Mesenchymal stem cell (in vitro differentiated cells and primary cell): ENCODE measurements around the gene HOGA1.

Experiments
- DNase-seq: peaks from one replicate; pipeline ENCODE4 v3.0.0-alpha.2; 2013
- H2AFZ ChIP-seq: one replicate; pipeline ENCODE4 v1.6.1; 2013; ENCODE audit warnings: low read depth, mild to moderate bottlenecking, control low read depth, inconsistent platforms, low read length, moderate library complexity
- H2AK5ac ChIP-seq: 2 replicates; pipeline ENCODE4 v1.6.1; 2013; ENCODE audit warnings: low read length, moderate library complexity, mild to moderate bottlenecking, inconsistent platforms; ENCODE audit not compliant: severe bottlenecking
- H2BK120ac ChIP-seq: one replicate; pipeline ENCODE4 v1.6.1; 2013; ENCODE audit warnings: low read depth, mild to moderate bottlenecking, inconsistent platforms, low read length, moderate library complexity
- H2BK12ac ChIP-seq, 2 experiments: one replicate each; pipeline ENCODE4 v1.6.1; 2013; ENCODE audit warnings: inconsistent platforms in 2 of 2, low read length in 2 of 2, mild to moderate bottlenecking in 2 of 2, moderate library complexity in 2 of 2, control low read depth in 1 of 2
- H2BK15ac ChIP-seq: one replicate; pipeline ENCODE4 v1.6.1; 2013; ENCODE audit warnings: mild to moderate bottlenecking, low read depth, inconsistent platforms; ENCODE audit not compliant: poor library complexity, severe bottlenecking
- H2BK5ac ChIP-seq: 2 replicates; pipeline ENCODE4 v1.6.1; 2013; ENCODE audit warnings: low read depth, mild to moderate bottlenecking, low read length, control low read depth, inconsistent platforms; ENCODE audit not compliant: poor library complexity, severe bottlenecking
- H3K14ac ChIP-seq, 2 experiments: one replicate each; pipeline ENCODE4 v1.6.1; 2013; ENCODE audit warnings: inconsistent platforms in 2 of 2, low read length in 2 of 2, control low read depth in 1 of 2, mild to moderate bottlenecking in 1 of 2, moderate library complexity in 1 of 2
- H3K18ac ChIP-seq, 2 experiments: one replicate each; pipeline ENCODE4 v1.6.1; 2013; ENCODE audit warnings: inconsistent platforms in 2 of 2, low read length in 2 of 2, control low read depth in 1 of 2, low read depth in 1 of 2, mild to moderate bottlenecking in 1 of 2
- H3K23ac ChIP-seq, 2 experiments: one replicate each; pipeline ENCODE4 v1.6.1; 2013; ENCODE audit warnings: inconsistent platforms in 2 of 2, low read length in 2 of 2, mild to moderate bottlenecking in 2 of 2, moderate library complexity in 2 of 2, control low read depth in 1 of 2
- H3K27ac ChIP-seq: 2 replicates; pipeline ENCODE4 v1.5.1; 2013; ENCODE audit warnings: mild to moderate bottlenecking, moderate library complexity, low read length, control low read depth, inconsistent platforms; ENCODE audit not compliant: poor library complexity, severe bottlenecking
- H3K27me3 ChIP-seq, 2 experiments: 2 replicates each; pipeline versions ENCODE4 v1.6.1 to v1.7.0; 2013; ENCODE audit warnings: low read length in 2 of 2, mild to moderate bottlenecking in 2 of 2, moderate library complexity in 2 of 2, control low read depth in 1 of 2, inconsistent platforms in 1 of 2; ENCODE audit not compliant: control insufficient read depth in 1 of 2, insufficient read depth in 1 of 2
- H3K36me3 ChIP-seq, 2 experiments: 2 replicates each; pipeline versions ENCODE4 v1.6.1 to v1.7.0; 2013; ENCODE audit warnings: low read length in 2 of 2, control low read depth in 1 of 2, inconsistent platforms in 1 of 2, low read depth in 1 of 2, mild to moderate bottlenecking in 1 of 2; ENCODE audit not compliant: insufficient read depth in 2 of 2, control insufficient read depth in 1 of 2
- H3K4ac ChIP-seq, 2 experiments: one replicate each; pipeline ENCODE4 v1.6.1; 2013; ENCODE audit warnings: inconsistent platforms in 2 of 2, low read length in 2 of 2, mild to moderate bottlenecking in 2 of 2, moderate library complexity in 2 of 2, control low read depth in 1 of 2, low read depth in 1 of 2
- H3K4me1 ChIP-seq: 2 replicates; pipeline ENCODE4 v1.6.1; 2013; ENCODE audit warnings: low read depth, low read length, control low read depth; ENCODE audit not compliant: control insufficient read depth, insufficient read depth
- H3K4me2 ChIP-seq: 2 replicates; pipeline ENCODE4 v1.6.1; 2013; ENCODE audit warnings: low read length, mild to moderate bottlenecking, inconsistent platforms; ENCODE audit not compliant: poor library complexity, severe bottlenecking
- H3K4me3 ChIP-seq, 2 experiments: 2 replicates each; pipeline versions ENCODE4 v1.5.1 to v1.7.0; 2013; ENCODE audit warnings: low read length in 2 of 2, mild to moderate bottlenecking in 2 of 2, control low read depth in 1 of 2, low read depth in 1 of 2; ENCODE audit not compliant: insufficient read depth in 1 of 2
- H3K79me1 ChIP-seq: replicated peaks from 2 replicates; pipeline ENCODE4 v1.6.1; 2013; ENCODE audit warnings: mild to moderate bottlenecking, control low read depth, low read length, inconsistent platforms; ENCODE audit not compliant: poor library complexity, severe bottlenecking
- H3K9ac ChIP-seq: 2 replicates; pipeline ENCODE4 v1.7.0; 2013; ENCODE audit warnings: mild to moderate bottlenecking, low read length, moderate library complexity
- H3K9me3 ChIP-seq: 2 replicates; pipeline ENCODE4 v1.7.0; 2013; ENCODE audit warnings: mild to moderate bottlenecking, low read length; ENCODE audit not compliant: control insufficient read depth
- H4K8ac ChIP-seq: one replicate; pipeline ENCODE4 v1.6.1; 2013; ENCODE audit warnings: inconsistent platforms, mild to moderate bottlenecking, low read length, moderate library complexity
- H4K91ac ChIP-seq: one replicate; pipeline ENCODE4 v1.6.1; 2013; ENCODE audit warnings: mild to moderate bottlenecking, low read length, inconsistent platforms
- WGBS: methylation state at CpG from one replicate; pipeline ENCODE4 v1.1.7; 2013; ENCODE audit warnings: mixed read lengths; 5-methylcytosine and 5-hydroxymethylcytosine counted together

The HOGA1 gene

DNA sequence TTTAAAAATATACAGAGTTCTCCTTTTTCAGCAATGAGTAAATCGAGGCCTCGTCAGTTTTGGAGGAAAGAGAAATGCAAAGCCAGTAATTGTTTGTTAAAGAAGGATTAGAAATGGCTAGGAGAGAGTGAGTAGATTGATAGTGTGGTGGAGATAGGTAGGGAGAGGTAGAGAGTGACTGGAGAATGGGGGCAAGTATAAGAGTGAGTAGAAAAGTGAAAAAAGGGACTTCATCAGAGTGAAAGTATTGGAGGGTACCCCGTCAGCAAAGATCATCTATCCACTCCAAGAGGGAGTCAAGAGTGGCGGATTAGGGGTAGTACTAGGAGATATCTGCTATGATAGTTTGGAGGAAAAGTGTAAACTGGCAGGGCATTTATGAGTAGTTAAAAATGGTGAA is 20.9 kb upstream of the HOGA1 start:
- no peaks in the 10 kb centered on the region for H3K9me3 ChIP-seq
- no peak overlapping the region for H2BK15ac ChIP-seq
- no peak overlapping the region for H3K18ac ChIP-seq
- H3K4ac ChIP-seq = no peak overlapping the region
- no peak overlapping the region for H3K23ac ChIP-seq
- no peak overlapping the region for H2BK120ac ChIP-seq
- H4K91ac ChIP-seq = no peak overlapping the region
- no peaks in the 10 kb centered on the region for H3K27me3 ChIP-seq
- no peak overlapping the region for H2AFZ ChIP-seq
- peaks cover 5 to 6% of the 10 kb centered on the region in 2 experiments for H3K36me3 ChIP-seq
- no peak for DNase-seq
- H2BK5ac ChIP-seq = no peak overlapping the region
- no peak overlapping the region for H4K8ac ChIP-seq
- H3K4me2 ChIP-seq = no peak overlapping the region
- H3K4me3 ChIP-seq = no peak overlapping the region
- H3K4me1 ChIP-seq = peaks cover 10% of the 10 kb centered on the region
- no peak overlapping the region for H2AK5ac ChIP-seq
- no peak overlapping the region for H3K14ac ChIP-seq
- WGBS = 98% methylated on average over 4 of the region's 4 CpGs
- no peak overlapping the region for H3K27ac ChIP-seq
- H3K9ac ChIP-seq = no peak overlapping the region
- peaks cover 15% of the 10 kb centered on the region for H3K79me1 ChIP-seq
- H2BK12ac ChIP-seq = no peak overlapping the region

DNA sequence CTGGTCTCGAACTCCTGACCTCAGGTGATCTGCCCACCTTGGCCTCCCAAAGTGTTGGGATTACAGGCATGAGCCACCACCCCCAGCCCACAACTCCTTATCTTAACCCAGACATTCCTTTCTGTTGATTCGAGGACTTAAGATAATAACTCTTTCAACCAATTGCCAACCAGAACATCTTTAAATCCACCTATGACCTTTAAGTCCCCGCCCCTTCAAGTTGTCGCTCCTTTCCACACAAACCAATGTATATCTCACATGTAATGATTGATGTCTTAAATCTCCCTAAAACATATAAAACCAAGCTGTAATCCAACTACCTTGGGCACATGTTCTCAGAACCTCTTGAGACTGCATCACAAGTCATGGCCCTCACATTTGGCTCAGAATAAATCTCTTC is 19.4 kb upstream of the HOGA1 start:
- no peak overlapping the region for H3K27ac ChIP-seq
- H2BK5ac ChIP-seq = no peak overlapping the region
- no peak overlapping the region for H3K4me2 ChIP-seq
- H2BK12ac ChIP-seq = no peak overlapping the region
- no peak overlapping the region for H3K4me3 ChIP-seq
- no peak overlapping the region for H2AFZ ChIP-seq
- no peak overlapping the region for H2BK15ac ChIP-seq
- no peak for DNase-seq
- H3K4me1 ChIP-seq = peaks cover 8% of the 10 kb centered on the region
- no peak overlapping the region for H3K23ac ChIP-seq
- H3K9me3 ChIP-seq = no peaks in the 10 kb centered on the region
- H2BK120ac ChIP-seq = no peak overlapping the region
- H3K36me3 ChIP-seq = peaks cover 18 to 20% of the 10 kb centered on the region in 2 experiments
- H3K27me3 ChIP-seq = no peaks in the 10 kb centered on the region
- 94% methylated on average over 4 of the region's 4 CpGs for WGBS
- H3K9ac ChIP-seq = no peak overlapping the region
- no peak overlapping the region for H2AK5ac ChIP-seq
- H4K91ac ChIP-seq = no peak overlapping the region
- no peak overlapping the region for H4K8ac ChIP-seq
- H3K79me1 ChIP-seq = peaks cover 15% of the 10 kb centered on the region
- no peak overlapping the region for H3K14ac ChIP-seq
- no peak overlapping the region for H3K4ac ChIP-seq
- no peak overlapping the region for H3K18ac ChIP-seq

DNA sequence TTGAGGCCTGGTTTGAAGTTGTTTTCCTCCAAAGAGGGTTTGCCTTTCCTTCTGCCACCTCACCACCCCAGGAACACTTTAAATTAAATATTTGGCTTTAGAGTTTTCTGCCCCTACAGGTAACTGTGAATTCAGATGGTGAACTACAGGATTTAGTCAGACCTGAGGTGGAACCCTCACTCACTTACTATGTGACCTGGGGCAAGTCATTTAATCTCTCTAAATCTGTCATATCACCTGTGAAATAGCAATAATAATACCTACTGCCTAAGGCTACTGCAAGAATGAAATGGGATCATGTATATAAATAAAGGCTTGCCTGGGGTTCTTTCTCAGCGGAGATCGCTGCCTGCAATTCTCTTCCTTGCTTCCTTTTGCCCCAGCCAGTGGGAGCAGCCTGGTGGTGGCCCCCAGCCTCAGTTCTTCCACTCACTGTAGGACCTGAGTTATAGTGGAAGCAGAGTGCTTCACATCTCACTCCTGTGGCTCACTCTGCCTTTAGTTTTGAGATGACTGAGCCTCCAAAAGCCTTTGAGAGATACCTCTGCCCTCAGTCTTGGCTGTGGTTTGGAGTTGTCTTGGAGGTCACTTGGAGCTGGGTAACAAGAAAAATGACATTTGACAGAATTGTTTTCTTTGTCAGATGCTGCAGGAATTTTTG is 17.7 kb upstream of the HOGA1 start:
- Histone ChIP-seq H3K27me3 (no peaks in the 10 kb centered on the region), H3K18ac (no peak overlapping the region), H3K23ac (no peak overlapping the region), H3K4me3 (no peak overlapping the region), H3K14ac (no peak overlapping the region), H2BK12ac (no peak overlapping the region), H2BK120ac (no peak overlapping the region), H2AK5ac (peak overlapping the region; percentile 89), H3K4me2 (no peak overlapping the region), H4K91ac (no peak overlapping the region), H2BK5ac (no peak overlapping the region), H3K9me3 (no peaks in the 10 kb centered on the region), H3K79me1 (peaks cover 18% of the 10 kb centered on the region), H3K36me3 (peaks cover 29 to 37% of the 10 kb centered on the region in 2 experiments), H4K8ac (no peak overlapping the region), H3K27ac (no peak overlapping the region), H2BK15ac (no peak overlapping the region), H3K4ac (no peak overlapping the region), H2AFZ (no peak overlapping the region), H3K9ac (no peak overlapping the region), H3K4me1 (peaks cover 23% of the 10 kb centered on the region)
- DNase-seq = no peak
- 100% methylated on average over 2 of the region's 2 CpGs for WGBS

DNA sequence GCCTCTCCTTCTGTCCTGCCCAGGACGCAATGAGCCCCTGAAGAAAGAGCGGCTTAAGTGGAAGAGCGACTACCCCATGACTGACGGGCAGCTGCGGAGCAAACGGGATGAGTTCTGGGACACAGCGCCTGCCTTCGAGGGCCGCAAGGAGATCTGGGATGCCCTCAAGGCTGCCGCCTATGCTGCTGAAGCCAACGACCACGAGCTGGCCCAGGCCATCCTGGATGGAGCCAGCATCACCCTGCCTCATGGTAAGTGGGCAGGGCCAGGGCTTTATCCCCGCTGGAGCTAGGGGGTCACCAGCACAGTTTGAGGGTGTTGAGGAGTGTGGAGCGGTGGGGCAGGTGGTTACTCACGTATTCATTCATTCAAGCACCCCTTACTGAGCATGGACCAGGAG is 16.3 kb upstream of the HOGA1 start:
- DNase-seq = no peak
- Histone ChIP-seq H2BK15ac (no peak overlapping the region), H2BK5ac (no peak overlapping the region), H4K91ac (no peak overlapping the region), H3K4me1 (peaks cover 32% of the 10 kb centered on the region), H4K8ac (no peak overlapping the region), H3K27me3 (no peaks in the 10 kb centered on the region), H3K18ac (no peak overlapping the region), H3K27ac (no peak overlapping the region), H3K9me3 (no peaks in the 10 kb centered on the region), H3K36me3 (peaks cover 32 to 42% of the 10 kb centered on the region in 2 experiments), H2BK120ac (no peak overlapping the region), H3K79me1 (peaks cover 15% of the 10 kb centered on the region), H3K4ac (peak overlapping the region in 1 of 2 experiments; percentile 64), H3K9ac (no peak overlapping the region), H2BK12ac (no peak overlapping the region), H2AFZ (no peak overlapping the region), H3K4me2 (no peak overlapping the region), H3K14ac (no peak overlapping the region), H3K23ac (no peak overlapping the region), H3K4me3 (no peak overlapping the region), H2AK5ac (no peak overlapping the region)
- 99% methylated on average over 13 of the region's 15 CpGs for WGBS
